ENCODE measurements around the gene SPOCK1. TPM values are rescaled to one million over a fixed set of nuclear protein-coding genes. Genes with fewer than 3 reads are reported as not detected.

Gene SPOCK1
- total RNA-seq, 1 donor from 2014 or later, result 3.7 TPM

- Histone ChIP-seq H3K9ac (ENCODE audit: low read depth in 1 of 3, low read length in 3 of 3) (no peak overlapping the region), H3K36me3 (ENCODE audit: control insufficient read depth in 3 of 3, insufficient read depth in 3 of 3, low read length in 3 of 3) (no peaks in the 10 kb centered on the region), H3K27me3 (ENCODE audit: control insufficient read depth in 3 of 3, insufficient read depth in 3 of 3, low read length in 3 of 3) (no peaks in the 10 kb centered on the region), H3K4me1 (ENCODE audit: control insufficient read depth in 3 of 3, insufficient read depth in 3 of 3, low read length in 3 of 3) (peaks cover 0 to 2% (median 0%) of the 10 kb centered on the region in 3 donors), H3K27ac (ENCODE audit: low read depth, low read length) (no peak overlapping the region), H3K9me3 (ENCODE audit: control insufficient read depth in 3 of 3, low read length in 3 of 3) (no peaks in the 10 kb centered on the region), H3K4me3 (ENCODE audit: low read length in 3 of 3) (no peak overlapping the region)
Measured at GRCh38 chr5:137155261-137156000, 343.7 kb downstream of the SPOCK1 start.

- Histone ChIP-seq H3K4me3 (ENCODE audit: low read length in 3 of 3) (no peak overlapping the region), H3K9me3 (ENCODE audit: control insufficient read depth in 3 of 3, low read length in 3 of 3) (no peaks in the 10 kb centered on the region), H3K27ac (ENCODE audit: low read depth, low read length) (no peak overlapping the region), H3K9ac (ENCODE audit: low read depth in 1 of 3, low read length in 3 of 3) (no peak overlapping the region), H3K36me3 (ENCODE audit: control insufficient read depth in 3 of 3, insufficient read depth in 3 of 3, low read length in 3 of 3) (no peaks in the 10 kb centered on the region), H3K4me1 (ENCODE audit: control insufficient read depth in 3 of 3, insufficient read depth in 3 of 3, low read length in 3 of 3) (peaks cover 0 to 2% (median 0%) of the 10 kb centered on the region in 3 donors), H3K27me3 (ENCODE audit: control insufficient read depth in 3 of 3, insufficient read depth in 3 of 3, low read length in 3 of 3) (no peaks in the 10 kb centered on the region)
Measured at GRCh38 chr5:137152616-137153015, 346.5 kb downstream of the SPOCK1 start.

GRCh38 chr5:137148655-137149054, 350.5 kb downstream of the SPOCK1 start:
- H3K4me3 ChIP-seq (ENCODE audit: low read length in 3 of 3), result no peak overlapping the region
- H3K4me1 ChIP-seq (ENCODE audit: control insufficient read depth in 3 of 3, insufficient read depth in 3 of 3, low read length in 3 of 3), result no peaks in the 10 kb centered on the region
- H3K27ac ChIP-seq (ENCODE audit: low read depth, low read length), result no peak overlapping the region
- H3K9me3 ChIP-seq (ENCODE audit: control insufficient read depth in 3 of 3, low read length in 3 of 3), result no peaks in the 10 kb centered on the region
- no peaks in the 10 kb centered on the region for H3K27me3 ChIP-seq (ENCODE audit: control insufficient read depth in 3 of 3, insufficient read depth in 3 of 3, low read length in 3 of 3)
- H3K36me3 ChIP-seq (ENCODE audit: control insufficient read depth in 3 of 3, insufficient read depth in 3 of 3, low read length in 3 of 3), result no peaks in the 10 kb centered on the region
- no peak overlapping the region for H3K9ac ChIP-seq (ENCODE audit: low read depth in 1 of 3, low read length in 3 of 3)

- Histone ChIP-seq H3K9me3 (ENCODE audit: control insufficient read depth in 3 of 3, low read length in 3 of 3) (no peaks in the 10 kb centered on the region), H3K27ac (ENCODE audit: low read depth, low read length) (no peak overlapping the region), H3K36me3 (ENCODE audit: control insufficient read depth in 3 of 3, insufficient read depth in 3 of 3, low read length in 3 of 3) (no peaks in the 10 kb centered on the region), H3K9ac (ENCODE audit: low read depth in 1 of 3, low read length in 3 of 3) (no peak overlapping the region), H3K4me1 (ENCODE audit: control insufficient read depth in 3 of 3, insufficient read depth in 3 of 3, low read length in 3 of 3) (no peaks in the 10 kb centered on the region), H3K27me3 (ENCODE audit: control insufficient read depth in 3 of 3, insufficient read depth in 3 of 3, low read length in 3 of 3) (no peaks in the 10 kb centered on the region), H3K4me3 (ENCODE audit: low read length in 3 of 3) (no peak overlapping the region)
Measured at GRCh38 chr5:137148159-137148558, 351.0 kb downstream of the SPOCK1 start.

- Histone ChIP-seq H3K4me3 (ENCODE audit: low read length in 3 of 3) (no peak overlapping the region), H3K9ac (ENCODE audit: low read depth in 1 of 3, low read length in 3 of 3) (no peak overlapping the region), H3K9me3 (ENCODE audit: control insufficient read depth in 3 of 3, low read length in 3 of 3) (no peaks in the 10 kb centered on the region), H3K27ac (ENCODE audit: low read depth, low read length) (no peak overlapping the region), H3K36me3 (ENCODE audit: control insufficient read depth in 3 of 3, insufficient read depth in 3 of 3, low read length in 3 of 3) (no peaks in the 10 kb centered on the region), H3K27me3 (ENCODE audit: control insufficient read depth in 3 of 3, insufficient read depth in 3 of 3, low read length in 3 of 3) (no peaks in the 10 kb centered on the region), H3K4me1 (ENCODE audit: control insufficient read depth in 3 of 3, insufficient read depth in 3 of 3, low read length in 3 of 3) (peaks cover 0 to 2% (median 2%) of the 10 kb centered on the region in 3 donors)
Measured at GRCh38 chr5:137147346-137147745, 351.8 kb downstream of the SPOCK1 start.

DNA sequence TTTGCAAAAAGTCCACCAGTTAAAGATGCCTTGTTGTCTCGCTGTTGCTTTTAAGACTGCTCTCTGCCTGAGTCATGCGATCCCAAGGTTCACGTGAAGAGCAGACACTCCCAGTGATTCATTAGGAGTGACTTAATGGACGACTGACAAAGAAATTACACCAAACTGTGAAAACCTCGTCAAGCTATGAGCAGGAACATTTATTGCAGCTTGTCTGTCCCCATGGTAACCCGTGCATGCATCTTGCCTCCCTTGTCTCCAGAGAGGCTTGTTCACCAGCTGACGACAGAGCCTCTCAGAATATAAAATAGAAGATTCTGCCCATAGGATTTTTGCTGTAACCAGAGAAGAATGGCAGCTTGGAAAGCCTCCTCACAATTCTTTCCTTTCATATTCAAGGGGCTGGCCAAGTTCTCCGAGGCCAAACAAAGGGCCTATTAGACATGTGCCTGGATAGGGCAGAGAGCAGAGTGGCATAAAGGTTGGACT, 352.7 kb downstream of the SPOCK1 start:
- H3K9ac ChIP-seq (ENCODE audit: low read depth in 1 of 3, low read length in 3 of 3), result no peak overlapping the region
- no peaks in the 10 kb centered on the region for H3K36me3 ChIP-seq (ENCODE audit: control insufficient read depth in 3 of 3, insufficient read depth in 3 of 3, low read length in 3 of 3)
- H3K9me3 ChIP-seq (ENCODE audit: control insufficient read depth in 3 of 3, low read length in 3 of 3), result no peaks in the 10 kb centered on the region
- H3K27ac ChIP-seq (ENCODE audit: low read depth, low read length), result peak overlapping the region; percentile 33
- H3K4me3 ChIP-seq (ENCODE audit: low read length in 3 of 3), result no peak overlapping the region
- H3K27me3 ChIP-seq (ENCODE audit: control insufficient read depth in 3 of 3, insufficient read depth in 3 of 3, low read length in 3 of 3), result no peaks in the 10 kb centered on the region
- peaks cover 0 to 6% (median 2%) of the 10 kb centered on the region in 3 donors for H3K4me1 ChIP-seq (ENCODE audit: control insufficient read depth in 3 of 3, insufficient read depth in 3 of 3, low read length in 3 of 3)

DNA sequence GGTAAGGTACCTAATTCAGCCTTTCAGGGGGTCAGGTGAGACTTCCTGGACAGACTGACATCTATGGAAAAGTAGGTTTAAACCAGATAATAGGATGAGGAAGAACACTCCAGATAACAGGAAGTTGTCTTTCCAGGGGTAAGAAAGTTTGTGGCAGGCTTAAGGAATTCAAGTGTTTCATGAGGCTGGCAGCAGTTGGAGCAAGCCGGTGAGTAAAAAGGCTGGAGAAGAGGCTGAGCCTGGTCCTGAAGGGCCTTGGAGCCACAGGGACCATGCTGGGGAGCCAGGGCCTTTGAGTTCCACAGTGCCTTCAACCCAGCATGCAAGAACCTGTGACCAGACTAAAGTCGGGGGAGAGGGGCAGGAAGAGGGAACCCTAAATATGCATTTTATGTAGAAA, 353.4 kb downstream of the SPOCK1 start:
- Histone ChIP-seq H3K27ac (ENCODE audit: low read depth, low read length) (no peak overlapping the region), H3K9ac (ENCODE audit: low read depth in 1 of 3, low read length in 3 of 3) (no peak overlapping the region)

DNA sequence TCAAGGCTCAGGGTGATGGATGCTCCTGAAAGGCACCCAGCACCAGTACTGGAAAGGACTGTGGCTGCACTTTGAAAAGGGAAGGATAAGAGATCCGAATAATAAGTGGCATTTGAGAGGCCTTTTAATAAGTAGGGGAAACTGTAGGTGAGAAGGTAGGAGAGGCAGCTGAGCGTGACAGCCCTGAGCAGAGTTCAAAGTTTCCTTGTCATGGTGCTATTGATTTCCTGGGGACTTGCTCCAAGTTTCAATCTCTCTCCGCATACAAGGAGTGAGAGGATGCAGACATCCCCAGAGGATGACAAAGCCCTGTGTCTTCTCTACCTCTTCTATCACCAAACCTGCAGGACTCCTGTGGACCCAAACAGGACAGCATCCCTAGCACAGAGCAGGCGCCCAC, 354.5 kb downstream of the SPOCK1 start:
- Histone ChIP-seq H3K4me1 (ENCODE audit: control insufficient read depth in 3 of 3, insufficient read depth in 3 of 3, low read length in 3 of 3) (peaks cover 0 to 6% (median 2%) of the 10 kb centered on the region in 3 donors), H3K4me3 (ENCODE audit: low read length in 3 of 3) (no peak overlapping the region), H3K36me3 (ENCODE audit: control insufficient read depth in 3 of 3, insufficient read depth in 3 of 3, low read length in 3 of 3) (no peaks in the 10 kb centered on the region), H3K9ac (ENCODE audit: low read depth in 1 of 3, low read length in 3 of 3) (no peak overlapping the region), H3K27me3 (ENCODE audit: control insufficient read depth in 3 of 3, insufficient read depth in 3 of 3, low read length in 3 of 3) (no peaks in the 10 kb centered on the region), H3K27ac (ENCODE audit: low read depth, low read length) (no peak overlapping the region), H3K9me3 (ENCODE audit: control insufficient read depth in 3 of 3, low read length in 3 of 3) (no peaks in the 10 kb centered on the region)

More for the DNA sequence above, 353.4 kb downstream of the SPOCK1 start:
- H3K4me3 ChIP-seq (ENCODE audit: low read length in 3 of 3), result no peak overlapping the region
- no peaks in the 10 kb centered on the region for H3K9me3 ChIP-seq (ENCODE audit: control insufficient read depth in 3 of 3, low read length in 3 of 3)
- H3K27me3 ChIP-seq (ENCODE audit: control insufficient read depth in 3 of 3, insufficient read depth in 3 of 3, low read length in 3 of 3), result no peaks in the 10 kb centered on the region
- peaks cover 0 to 6% (median 2%) of the 10 kb centered on the region in 3 donors for H3K4me1 ChIP-seq (ENCODE audit: control insufficient read depth in 3 of 3, insufficient read depth in 3 of 3, low read length in 3 of 3)
- H3K36me3 ChIP-seq (ENCODE audit: control insufficient read depth in 3 of 3, insufficient read depth in 3 of 3, low read length in 3 of 3), result no peaks in the 10 kb centered on the region

DNA sequence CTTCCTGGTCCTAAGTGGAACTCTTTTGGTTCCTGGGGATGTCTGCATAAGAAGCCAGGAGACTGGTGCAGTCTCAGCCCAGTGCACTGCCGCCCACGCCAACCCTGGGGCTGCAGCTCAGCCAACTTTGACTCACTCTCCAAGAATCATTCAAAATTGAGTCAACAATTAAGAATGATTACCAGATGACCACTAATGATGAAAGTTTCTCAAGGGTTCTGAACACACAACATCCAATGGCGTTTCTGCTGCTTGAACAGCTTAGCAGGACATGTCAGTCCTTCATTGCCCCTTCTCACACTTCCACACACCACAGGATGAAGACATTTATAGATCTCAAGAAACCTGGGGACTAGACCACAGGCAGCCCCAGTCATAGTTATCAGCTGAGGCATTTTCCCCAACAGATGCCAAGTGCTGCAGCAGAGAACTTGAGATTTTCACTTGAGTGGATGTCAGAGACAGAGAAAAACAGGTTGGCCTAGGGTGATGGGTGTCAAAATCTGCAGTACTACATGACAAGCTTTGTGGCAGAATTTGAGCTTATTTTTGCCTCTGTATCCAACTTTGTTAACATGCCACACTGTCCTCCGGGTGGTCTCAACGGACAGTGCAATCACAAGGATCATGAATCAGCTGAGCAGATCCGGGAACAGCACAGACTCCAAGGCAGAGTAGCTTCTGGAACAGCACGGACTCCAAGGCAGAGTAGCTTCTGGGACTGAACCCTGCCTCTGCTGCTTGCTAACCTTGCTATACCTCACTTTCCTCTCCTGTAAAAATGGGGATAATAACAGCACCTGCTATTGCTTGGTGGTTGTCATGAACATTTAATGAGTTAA, 356.1 kb downstream of the SPOCK1 start:
- H3K27ac ChIP-seq (ENCODE audit: low read depth, low read length), result peak overlapping the region; percentile 13
- no peak overlapping the region for H3K4me3 ChIP-seq (ENCODE audit: low read length in 3 of 3)
- no peaks in the 10 kb centered on the region for H3K9me3 ChIP-seq (ENCODE audit: control insufficient read depth in 3 of 3, low read length in 3 of 3)
- peaks cover 0 to 6% (median 2%) of the 10 kb centered on the region in 3 donors for H3K4me1 ChIP-seq (ENCODE audit: control insufficient read depth in 3 of 3, insufficient read depth in 3 of 3, low read length in 3 of 3)
- no peak overlapping the region for H3K9ac ChIP-seq (ENCODE audit: low read depth in 1 of 3, low read length in 3 of 3)
- no peaks in the 10 kb centered on the region for H3K36me3 ChIP-seq (ENCODE audit: control insufficient read depth in 3 of 3, insufficient read depth in 3 of 3, low read length in 3 of 3)
- H3K27me3 ChIP-seq (ENCODE audit: control insufficient read depth in 3 of 3, insufficient read depth in 3 of 3, low read length in 3 of 3), result no peaks in the 10 kb centered on the region

GRCh38 chr5:137142346-137142745, 356.8 kb downstream of the SPOCK1 start:
- no peak overlapping the region for H3K4me3 ChIP-seq (ENCODE audit: low read length in 3 of 3)
- no peaks in the 10 kb centered on the region for H3K27me3 ChIP-seq (ENCODE audit: control insufficient read depth in 3 of 3, insufficient read depth in 3 of 3, low read length in 3 of 3)
- H3K9me3 ChIP-seq (ENCODE audit: control insufficient read depth in 3 of 3, low read length in 3 of 3), result no peaks in the 10 kb centered on the region
- H3K9ac ChIP-seq (ENCODE audit: low read depth in 1 of 3, low read length in 3 of 3), result no peak overlapping the region
- H3K4me1 ChIP-seq (ENCODE audit: control insufficient read depth in 3 of 3, insufficient read depth in 3 of 3, low read length in 3 of 3), result peaks cover 0 to 6% (median 2%) of the 10 kb centered on the region in 3 donors
- no peak overlapping the region for H3K27ac ChIP-seq (ENCODE audit: low read depth, low read length)
- H3K36me3 ChIP-seq (ENCODE audit: control insufficient read depth in 3 of 3, insufficient read depth in 3 of 3, low read length in 3 of 3), result no peaks in the 10 kb centered on the region
